BE2C (cell line): ENCODE measurements around the gene KIRREL1.

ENCODE experiments used
- DNase-seq: peaks from one replicate; pipeline ENCODE4 v3.0.0-alpha.2; 2020
- H3K27me3 ChIP-seq: fragments of 250-450 bp; sonication (Bioruptor Pico); 2 replicates; pipeline ENCODE4 v1.5.1; 2020; ENCODE audit warnings: mild to moderate bottlenecking
- H3K36me3 ChIP-seq: fragments of 250-450 bp; sonication (Bioruptor Pico); 2 replicates; pipeline ENCODE4 v1.5.1; 2020; ENCODE audit warnings: mild to moderate bottlenecking
- H3K4me1 ChIP-seq: fragments of 250-450 bp; sonication (Bioruptor Pico); 2 replicates; pipeline ENCODE4 v1.5.1; 2020
- H3K4me3 ChIP-seq: 2 replicates; pipeline ENCODE4 v1.5.1; 2011; ENCODE audit warnings: low read depth, low read length
- H3K9me3 ChIP-seq: fragments of 250-450 bp; sonication (Bioruptor Pico); 2 replicates; pipeline ENCODE4 v1.5.1; 2020
- TF ChIP-seq, protein P1 (sequence below): IDR thresholded peaks from 2 replicates; pipeline ENCODE4 v1.5.1; 2012; ENCODE audit warnings: mild to moderate bottlenecking, low read depth, low read length

KIRREL1 gene

GRCh38 chr1:157952601-157953000, 40.8 kb upstream of the KIRREL1 start:
- TF ChIP-seq, protein P1, sequence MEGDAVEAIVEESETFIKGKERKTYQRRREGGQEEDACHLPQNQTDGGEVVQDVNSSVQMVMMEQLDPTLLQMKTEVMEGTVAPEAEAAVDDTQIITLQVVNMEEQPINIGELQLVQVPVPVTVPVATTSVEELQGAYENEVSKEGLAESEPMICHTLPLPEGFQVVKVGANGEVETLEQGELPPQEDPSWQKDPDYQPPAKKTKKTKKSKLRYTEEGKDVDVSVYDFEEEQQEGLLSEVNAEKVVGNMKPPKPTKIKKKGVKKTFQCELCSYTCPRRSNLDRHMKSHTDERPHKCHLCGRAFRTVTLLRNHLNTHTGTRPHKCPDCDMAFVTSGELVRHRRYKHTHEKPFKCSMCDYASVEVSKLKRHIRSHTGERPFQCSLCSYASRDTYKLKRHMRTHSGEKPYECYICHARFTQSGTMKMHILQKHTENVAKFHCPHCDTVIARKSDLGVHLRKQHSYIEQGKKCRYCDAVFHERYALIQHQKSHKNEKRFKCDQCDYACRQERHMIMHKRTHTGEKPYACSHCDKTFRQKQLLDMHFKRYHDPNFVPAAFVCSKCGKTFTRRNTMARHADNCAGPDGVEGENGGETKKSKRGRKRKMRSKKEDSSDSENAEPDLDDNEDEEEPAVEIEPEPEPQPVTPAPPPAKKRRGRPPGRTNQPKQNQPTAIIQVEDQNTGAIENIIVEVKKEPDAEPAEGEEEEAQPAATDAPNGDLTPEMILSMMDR = no peak
- Histone ChIP-seq H3K27me3 (no peaks in the 10 kb centered on the region), H3K9me3 (no peaks in the 10 kb centered on the region), H3K36me3 (no peaks in the 10 kb centered on the region), H3K4me3 (no peak overlapping the region), H3K4me1 (no peaks in the 10 kb centered on the region)
- no peak for DNase-seq

GRCh38 chr1:157955221-157955620, 38.2 kb upstream of the KIRREL1 start:
- no peaks in the 10 kb centered on the region for H3K4me1 ChIP-seq
- no peaks in the 10 kb centered on the region for H3K36me3 ChIP-seq
- no peak for DNase-seq
- TF ChIP-seq, protein P1 = no peak
- H3K9me3 ChIP-seq = no peaks in the 10 kb centered on the region
- no peaks in the 10 kb centered on the region for H3K27me3 ChIP-seq
- H3K4me3 ChIP-seq = no peak overlapping the region

DNA sequence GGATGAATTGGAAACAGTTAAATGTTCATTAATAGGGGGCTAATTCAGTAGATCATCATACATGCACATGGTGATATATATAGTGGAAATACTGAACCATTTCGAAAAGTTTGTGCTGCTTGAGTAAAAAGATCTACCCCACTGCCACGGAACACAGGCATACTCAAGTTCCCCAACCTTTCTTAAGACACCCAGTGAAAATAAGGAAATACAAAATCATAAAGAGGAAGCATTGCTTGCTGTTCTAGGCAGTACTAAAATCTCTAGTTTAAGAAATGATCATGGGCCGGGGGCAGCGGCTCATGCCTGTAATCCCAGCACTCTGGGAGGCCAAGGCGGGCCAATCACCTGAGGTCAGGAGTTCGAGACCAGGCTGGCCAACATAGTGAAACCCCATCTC, 37.6 kb upstream of the KIRREL1 start:
- H3K36me3 ChIP-seq = no peaks in the 10 kb centered on the region
- no peaks in the 10 kb centered on the region for H3K9me3 ChIP-seq
- TF ChIP-seq, protein P1 = no peak
- H3K4me1 ChIP-seq = no peaks in the 10 kb centered on the region
- no peak for DNase-seq
- H3K4me3 ChIP-seq = no peak overlapping the region
- H3K27me3 ChIP-seq = no peaks in the 10 kb centered on the region

DNA sequence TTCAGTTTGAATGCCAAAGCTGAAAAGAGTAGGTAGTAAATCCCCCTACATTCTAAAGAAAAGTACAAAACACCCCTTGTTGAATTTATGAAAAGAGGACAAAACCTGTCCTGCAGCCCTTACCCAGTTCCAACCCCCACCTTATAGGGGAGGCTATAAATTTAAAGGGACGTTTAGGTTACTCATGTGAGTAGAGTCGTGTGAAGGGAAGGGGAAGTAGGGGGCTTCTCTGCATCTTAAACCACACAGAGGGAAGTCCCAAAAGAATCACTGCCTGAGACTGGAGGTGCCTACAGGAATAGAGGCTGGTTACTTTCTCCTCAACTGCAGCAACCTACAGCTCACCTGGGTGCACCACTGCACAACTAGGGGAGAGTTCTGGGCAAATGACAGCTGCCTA, 36.7 kb upstream of the KIRREL1 start:
- Histone ChIP-seq H3K9me3 (no peaks in the 10 kb centered on the region), H3K36me3 (no peaks in the 10 kb centered on the region), H3K27me3 (no peaks in the 10 kb centered on the region), H3K4me1 (no peaks in the 10 kb centered on the region), H3K4me3 (no peak overlapping the region)
- no peak for DNase-seq
- TF ChIP-seq, protein P1 = no peak

DNA sequence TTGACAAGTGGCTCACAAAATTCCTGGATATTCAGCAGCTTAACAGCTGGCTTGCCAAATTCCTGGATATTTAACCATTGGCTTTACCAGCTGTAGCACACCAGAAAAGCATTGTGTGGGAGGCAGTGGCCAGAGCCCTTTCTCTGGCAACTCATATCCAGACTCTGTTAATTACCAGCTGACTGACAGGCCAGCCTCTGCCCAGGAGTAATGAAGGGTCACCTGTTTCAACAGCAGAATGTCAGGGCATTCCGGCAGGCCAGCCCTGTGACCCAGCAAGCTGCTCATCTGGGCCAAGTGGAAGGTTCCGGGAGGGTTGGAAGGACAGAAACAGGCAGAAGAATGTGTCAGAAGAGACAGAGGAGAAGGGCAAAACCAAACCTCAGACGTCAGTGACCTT, 35.2 kb upstream of the KIRREL1 start:
- TF ChIP-seq, protein P1 = no peak
- H3K4me1 ChIP-seq = no peaks in the 10 kb centered on the region
- H3K4me3 ChIP-seq = no peak overlapping the region

GRCh38 chr1:157959750-157960149, 33.7 kb upstream of the KIRREL1 start:
- H3K27me3 ChIP-seq = no peaks in the 10 kb centered on the region; the same call in 1 of the 2 replicates
- TF ChIP-seq, protein P1 = no peak
- H3K9me3 ChIP-seq = no peaks in the 10 kb centered on the region
- DNase-seq = no peak
- H3K36me3 ChIP-seq = no peaks in the 10 kb centered on the region
- no peaks in the 10 kb centered on the region for H3K4me1 ChIP-seq
- H3K4me3 ChIP-seq = no peak overlapping the region

More for the DNA sequence above, 35.2 kb upstream of the KIRREL1 start:
- DNase-seq = no peak
- Histone ChIP-seq H3K27me3 (no peaks in the 10 kb centered on the region), H3K9me3 (no peaks in the 10 kb centered on the region), H3K36me3 (no peaks in the 10 kb centered on the region)
